Vagina (tissue), 2 donors: ENCODE results near the gene PKN1.

Source experiments
- CTCF ChIP-seq, 3 experiments: fragments of 450-650 bp in 2 of 3; fragments of 200-600 bp in 1 of 3; sonication (generic) in 1 of 3; IDR thresholded peaks; one replicate each; pipeline ENCODE4 v1.5.1; 2017 to 2019; ENCODE audit warnings: antibody characterized with exemption in 3 of 3, mild to moderate bottlenecking in 2 of 3, moderate library complexity in 2 of 3
- POLR2A ChIP-seq, 2 donors: fragments of 450-650 bp; IDR thresholded peaks; one replicate each; pipeline ENCODE4 v1.6.1; 2017; ENCODE audit warnings: antibody characterized with exemption in 2 of 2, mild to moderate bottlenecking in 2 of 2, moderate library complexity in 2 of 2
- POLR2AphosphoS5 ChIP-seq, 2 donors: sonication (generic); formaldehyde crosslinking; IDR thresholded peaks; one replicate each; pipeline ENCODE4 v1.9.0; 2017; ENCODE audit warnings: antibody characterized with exemption in 2 of 2, mild to moderate bottlenecking in 2 of 2, low read depth in 1 of 2; ENCODE audit not compliant: insufficient read depth in 1 of 2

GRCh38 chr19:14474827-14475226, 41.7 kb downstream of the PKN1 start:
- TF ChIP-seq CTCF (IDR thresholded peaks at IDR 0.05) (no peak), POLR2A (IDR thresholded peaks at IDR 0.05) (no peak), POLR2AphosphoS5 (IDR thresholded peaks at IDR 0.05; ENCODE audit: insufficient read depth in 1 of 2, low read depth in 1 of 2) (peak in 1 of 2 donors; percentile 0)
